GM12878 (cell line): ENCODE measurements around the gene ITPR2.

Source experiments
- EP300 ChIP-seq, 2 experiments: fragments of 150-350 bp in 1 of 2; IDR thresholded peaks; 2 replicates each; pipeline ENCODE4 v1.6.1; 2011 to 2012; ENCODE audit warnings: low read depth in 2 of 2, low read length in 2 of 2, borderline replicate concordance in 1 of 2, improper control_type of control experiment in 1 of 2, inconsistent platforms in 1 of 2; ENCODE audit not compliant: control insufficient read depth in 1 of 2
- SPI1 ChIP-seq: IDR thresholded peaks from 2 replicates; pipeline ENCODE4 v1.6.1; 2011; ENCODE audit warnings: low read depth, mild to moderate bottlenecking, low read length, moderate library complexity, borderline replicate concordance; ENCODE audit not compliant: insufficient read depth
- TF ChIP-seq, protein P1 (sequence below): IDR thresholded peaks from 2 replicates; pipeline ENCODE4 v1.6.1; 2012; ENCODE audit warnings: mild to moderate bottlenecking, low read depth, low read length
- TF ChIP-seq, protein P2 (sequence below), 3 experiments: IDR thresholded peaks in 2 of 3; conservative IDR thresholded peaks in 1 of 3; 2 replicates each; pipeline ENCODE4 v1.5.1; 2011; ENCODE audit warnings: low read depth in 3 of 3, low read length in 3 of 3, mild to moderate bottlenecking in 3 of 3, control low read depth in 2 of 3, moderate library complexity in 2 of 3, inconsistent platforms in 1 of 3, mixed read lengths in 1 of 3; ENCODE audit not compliant: control insufficient read depth in 2 of 3, insufficient read depth in 1 of 3; ENCODE audit errors: extremely low read depth in 1 of 3
- TF ChIP-seq, protein P3 (sequence below): fragments of 150-350 bp; IDR thresholded peaks from 2 replicates; pipeline ENCODE4 v1.6.1; 2016; ENCODE audit warnings: low read depth, low read length

DNA sequence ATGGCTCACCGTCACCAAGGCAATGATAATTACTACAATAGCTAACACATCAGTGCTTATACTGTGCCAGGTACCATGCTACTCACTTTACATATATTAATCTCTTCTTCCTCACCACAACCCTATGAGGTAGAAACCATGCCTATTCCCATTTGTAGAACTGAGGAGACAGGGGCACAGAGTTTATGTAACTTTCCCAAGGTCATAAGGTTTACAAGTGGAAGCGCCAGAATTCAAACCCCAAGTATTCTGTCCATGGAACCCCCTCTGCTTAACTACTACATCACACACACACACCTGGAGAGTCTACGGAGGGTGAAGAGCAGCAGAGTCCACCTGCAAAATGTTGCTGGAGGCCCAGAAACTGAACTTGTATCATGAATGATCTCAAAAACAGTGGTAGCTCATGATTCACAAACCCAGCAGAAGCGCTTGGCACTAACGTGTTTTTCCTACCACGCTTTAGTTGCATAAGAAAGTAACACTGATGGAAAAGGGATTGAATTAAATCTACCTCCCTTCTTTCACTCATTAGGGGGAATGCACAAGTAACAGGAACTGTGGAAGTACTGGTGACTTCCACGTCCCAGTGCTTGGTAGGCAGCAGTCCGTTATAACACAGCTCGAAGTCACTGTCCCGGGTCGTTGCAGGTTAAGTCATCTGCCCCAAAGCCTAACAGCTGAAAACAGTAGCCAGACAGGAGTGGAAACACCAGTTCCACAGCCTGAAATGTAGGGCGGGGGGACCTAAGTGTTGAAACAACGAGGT lies 2.0 kb downstream of the ITPR2 start:
- TF ChIP-seq, protein P1, sequence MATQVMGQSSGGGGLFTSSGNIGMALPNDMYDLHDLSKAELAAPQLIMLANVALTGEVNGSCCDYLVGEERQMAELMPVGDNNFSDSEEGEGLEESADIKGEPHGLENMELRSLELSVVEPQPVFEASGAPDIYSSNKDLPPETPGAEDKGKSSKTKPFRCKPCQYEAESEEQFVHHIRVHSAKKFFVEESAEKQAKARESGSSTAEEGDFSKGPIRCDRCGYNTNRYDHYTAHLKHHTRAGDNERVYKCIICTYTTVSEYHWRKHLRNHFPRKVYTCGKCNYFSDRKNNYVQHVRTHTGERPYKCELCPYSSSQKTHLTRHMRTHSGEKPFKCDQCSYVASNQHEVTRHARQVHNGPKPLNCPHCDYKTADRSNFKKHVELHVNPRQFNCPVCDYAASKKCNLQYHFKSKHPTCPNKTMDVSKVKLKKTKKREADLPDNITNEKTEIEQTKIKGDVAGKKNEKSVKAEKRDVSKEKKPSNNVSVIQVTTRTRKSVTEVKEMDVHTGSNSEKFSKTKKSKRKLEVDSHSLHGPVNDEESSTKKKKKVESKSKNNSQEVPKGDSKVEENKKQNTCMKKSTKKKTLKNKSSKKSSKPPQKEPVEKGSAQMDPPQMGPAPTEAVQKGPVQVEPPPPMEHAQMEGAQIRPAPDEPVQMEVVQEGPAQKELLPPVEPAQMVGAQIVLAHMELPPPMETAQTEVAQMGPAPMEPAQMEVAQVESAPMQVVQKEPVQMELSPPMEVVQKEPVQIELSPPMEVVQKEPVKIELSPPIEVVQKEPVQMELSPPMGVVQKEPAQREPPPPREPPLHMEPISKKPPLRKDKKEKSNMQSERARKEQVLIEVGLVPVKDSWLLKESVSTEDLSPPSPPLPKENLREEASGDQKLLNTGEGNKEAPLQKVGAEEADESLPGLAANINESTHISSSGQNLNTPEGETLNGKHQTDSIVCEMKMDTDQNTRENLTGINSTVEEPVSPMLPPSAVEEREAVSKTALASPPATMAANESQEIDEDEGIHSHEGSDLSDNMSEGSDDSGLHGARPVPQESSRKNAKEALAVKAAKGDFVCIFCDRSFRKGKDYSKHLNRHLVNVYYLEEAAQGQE: no peak
- TF ChIP-seq, protein P2, sequence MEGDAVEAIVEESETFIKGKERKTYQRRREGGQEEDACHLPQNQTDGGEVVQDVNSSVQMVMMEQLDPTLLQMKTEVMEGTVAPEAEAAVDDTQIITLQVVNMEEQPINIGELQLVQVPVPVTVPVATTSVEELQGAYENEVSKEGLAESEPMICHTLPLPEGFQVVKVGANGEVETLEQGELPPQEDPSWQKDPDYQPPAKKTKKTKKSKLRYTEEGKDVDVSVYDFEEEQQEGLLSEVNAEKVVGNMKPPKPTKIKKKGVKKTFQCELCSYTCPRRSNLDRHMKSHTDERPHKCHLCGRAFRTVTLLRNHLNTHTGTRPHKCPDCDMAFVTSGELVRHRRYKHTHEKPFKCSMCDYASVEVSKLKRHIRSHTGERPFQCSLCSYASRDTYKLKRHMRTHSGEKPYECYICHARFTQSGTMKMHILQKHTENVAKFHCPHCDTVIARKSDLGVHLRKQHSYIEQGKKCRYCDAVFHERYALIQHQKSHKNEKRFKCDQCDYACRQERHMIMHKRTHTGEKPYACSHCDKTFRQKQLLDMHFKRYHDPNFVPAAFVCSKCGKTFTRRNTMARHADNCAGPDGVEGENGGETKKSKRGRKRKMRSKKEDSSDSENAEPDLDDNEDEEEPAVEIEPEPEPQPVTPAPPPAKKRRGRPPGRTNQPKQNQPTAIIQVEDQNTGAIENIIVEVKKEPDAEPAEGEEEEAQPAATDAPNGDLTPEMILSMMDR (IDR thresholded peaks at IDR 0.05 in 2 of 3, conservative IDR thresholded peaks at IDR 0.05 in 1 of 3; ENCODE audit: control insufficient read depth in 2 of 3, extremely low read depth in 1 of 3, insufficient read depth in 1 of 3, low read depth in 3 of 3, low read length in 3 of 3): no peak
- TF ChIP-seq, protein P3, sequence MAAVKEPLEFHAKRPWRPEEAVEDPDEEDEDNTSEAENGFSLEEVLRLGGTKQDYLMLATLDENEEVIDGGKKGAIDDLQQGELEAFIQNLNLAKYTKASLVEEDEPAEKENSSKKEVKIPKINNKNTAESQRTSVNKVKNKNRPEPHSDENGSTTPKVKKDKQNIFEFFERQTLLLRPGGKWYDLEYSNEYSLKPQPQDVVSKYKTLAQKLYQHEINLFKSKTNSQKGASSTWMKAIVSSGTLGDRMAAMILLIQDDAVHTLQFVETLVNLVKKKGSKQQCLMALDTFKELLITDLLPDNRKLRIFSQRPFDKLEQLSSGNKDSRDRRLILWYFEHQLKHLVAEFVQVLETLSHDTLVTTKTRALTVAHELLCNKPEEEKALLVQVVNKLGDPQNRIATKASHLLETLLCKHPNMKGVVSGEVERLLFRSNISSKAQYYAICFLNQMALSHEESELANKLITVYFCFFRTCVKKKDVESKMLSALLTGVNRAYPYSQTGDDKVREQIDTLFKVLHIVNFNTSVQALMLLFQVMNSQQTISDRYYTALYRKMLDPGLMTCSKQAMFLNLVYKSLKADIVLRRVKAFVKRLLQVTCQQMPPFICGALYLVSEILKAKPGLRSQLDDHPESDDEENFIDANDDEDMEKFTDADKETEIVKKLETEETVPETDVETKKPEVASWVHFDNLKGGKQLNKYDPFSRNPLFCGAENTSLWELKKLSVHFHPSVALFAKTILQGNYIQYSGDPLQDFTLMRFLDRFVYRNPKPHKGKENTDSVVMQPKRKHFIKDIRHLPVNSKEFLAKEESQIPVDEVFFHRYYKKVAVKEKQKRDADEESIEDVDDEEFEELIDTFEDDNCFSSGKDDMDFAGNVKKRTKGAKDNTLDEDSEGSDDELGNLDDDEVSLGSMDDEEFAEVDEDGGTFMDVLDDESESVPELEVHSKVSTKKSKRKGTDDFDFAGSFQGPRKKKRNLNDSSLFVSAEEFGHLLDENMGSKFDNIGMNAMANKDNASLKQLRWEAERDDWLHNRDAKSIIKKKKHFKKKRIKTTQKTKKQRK: no peak
- TF ChIP-seq SPI1: no peak
- TF ChIP-seq EP300 (IDR thresholded peaks at IDR 0.05; ENCODE audit: borderline replicate concordance in 1 of 2, control insufficient read depth in 1 of 2, low read depth in 2 of 2, low read length in 2 of 2): no peak
